Ascending aorta (tissue), 2 donors: ENCODE results near the gene PPP4R1. TPM values are rescaled to one million over a fixed set of nuclear protein-coding genes. Genes with fewer than 3 reads are reported as not detected.

Experiments used
- DNase-seq, 2 donors: peaks; one replicate each; pipeline ENCODE4 v3.0.0-alpha.2; 2019; ENCODE audit warnings: low spot score in 2 of 2
- H3K27ac ChIP-seq, 2 donors: fragments of 200-600 bp; sonication (generic); one replicate each; pipeline ENCODE4 v1.5.1; 2016 to 2017; ENCODE audit warnings: mild to moderate bottlenecking in 1 of 2
- H3K27me3 ChIP-seq: fragments of 200-600 bp; sonication (generic); one replicate; pipeline ENCODE4 v1.5.1; 2017
- H3K36me3 ChIP-seq, 2 donors: fragments of 200-600 bp; sonication (generic); one replicate each; pipeline ENCODE4 v1.5.1; 2016
- H3K4me1 ChIP-seq, 2 donors: fragments of 200-600 bp; sonication (generic); one replicate each; pipeline ENCODE4 v1.5.1; 2016 to 2017; ENCODE audit warnings: mild to moderate bottlenecking in 1 of 2
- H3K4me3 ChIP-seq, 2 donors: fragments of 200-600 bp; sonication (generic); one replicate each; pipeline ENCODE4 v1.5.1; 2016 to 2017; ENCODE audit warnings: mild to moderate bottlenecking in 1 of 2
- H3K9me3 ChIP-seq, 2 donors: fragments of 200-600 bp; sonication (generic); one replicate each; pipeline ENCODE4 v1.5.1; 2016
- intact Hi-C: fragments of 100-400 bp; cut with DNase I; formaldehyde crosslinking; loops from one replicate; pipeline ENCODE4 v1.15.1; 2023
- total RNA-seq: library from RNA; depleted of rRNA; stranded (reverse); fragments of >200 nt; gene quantifications from one replicate; pipeline ENCODE4 v1.1.0, GENCODE V29; 2016
- TF ChIP-seq, protein P1 (sequence below), 3 experiments: fragments of 200-600 bp in 2 of 3; fragments of 450-650 bp in 1 of 3; sonication (generic) in 2 of 3; IDR thresholded peaks; one replicate each; pipeline ENCODE4 v1.5.1; 2016 to 2019; ENCODE audit warnings: antibody characterized with exemption in 3 of 3, mild to moderate bottlenecking in 1 of 3, moderate library complexity in 1 of 3

Gene PPP4R1
- total RNA-seq, 1 donor from 2014 or later: 34.4 TPM

DNA sequence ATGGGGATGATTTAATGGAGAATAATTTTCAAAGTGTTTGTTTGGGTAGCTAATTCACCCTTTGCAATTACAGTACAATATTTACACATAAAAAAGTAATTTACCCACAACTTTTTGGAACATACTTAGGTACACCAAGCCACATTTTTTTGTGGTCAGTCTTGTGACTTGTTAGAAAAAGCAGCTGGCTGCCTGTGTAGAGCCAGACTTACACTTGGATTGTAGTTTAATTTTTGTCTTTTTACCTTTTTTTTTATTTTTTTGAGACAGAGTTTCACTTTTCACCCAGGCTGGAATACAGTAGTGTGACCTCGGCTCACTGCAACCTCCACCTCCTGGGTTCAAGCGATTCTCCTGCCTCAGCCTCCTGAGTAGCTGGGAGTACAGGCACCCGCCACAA is 93.7 kb downstream of the PPP4R1 start:
- H3K27me3 ChIP-seq: no peaks in the 10 kb centered on the region
- no peak overlapping the region for H3K4me3 ChIP-seq
- peaks cover 5 to 14% of the 10 kb centered on the region in 2 donors for H3K36me3 ChIP-seq
- no peaks in the 10 kb centered on the region for H3K9me3 ChIP-seq
- TF ChIP-seq, protein P1, sequence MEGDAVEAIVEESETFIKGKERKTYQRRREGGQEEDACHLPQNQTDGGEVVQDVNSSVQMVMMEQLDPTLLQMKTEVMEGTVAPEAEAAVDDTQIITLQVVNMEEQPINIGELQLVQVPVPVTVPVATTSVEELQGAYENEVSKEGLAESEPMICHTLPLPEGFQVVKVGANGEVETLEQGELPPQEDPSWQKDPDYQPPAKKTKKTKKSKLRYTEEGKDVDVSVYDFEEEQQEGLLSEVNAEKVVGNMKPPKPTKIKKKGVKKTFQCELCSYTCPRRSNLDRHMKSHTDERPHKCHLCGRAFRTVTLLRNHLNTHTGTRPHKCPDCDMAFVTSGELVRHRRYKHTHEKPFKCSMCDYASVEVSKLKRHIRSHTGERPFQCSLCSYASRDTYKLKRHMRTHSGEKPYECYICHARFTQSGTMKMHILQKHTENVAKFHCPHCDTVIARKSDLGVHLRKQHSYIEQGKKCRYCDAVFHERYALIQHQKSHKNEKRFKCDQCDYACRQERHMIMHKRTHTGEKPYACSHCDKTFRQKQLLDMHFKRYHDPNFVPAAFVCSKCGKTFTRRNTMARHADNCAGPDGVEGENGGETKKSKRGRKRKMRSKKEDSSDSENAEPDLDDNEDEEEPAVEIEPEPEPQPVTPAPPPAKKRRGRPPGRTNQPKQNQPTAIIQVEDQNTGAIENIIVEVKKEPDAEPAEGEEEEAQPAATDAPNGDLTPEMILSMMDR (IDR thresholded peaks at IDR 0.05): no peak
- no peak overlapping the region for H3K27ac ChIP-seq
- intact Hi-C loops: no loop called here
- H3K4me1 ChIP-seq: peaks cover 0 to 9% of the 10 kb centered on the region in 2 donors
- DNase-seq: no peak

DNA sequence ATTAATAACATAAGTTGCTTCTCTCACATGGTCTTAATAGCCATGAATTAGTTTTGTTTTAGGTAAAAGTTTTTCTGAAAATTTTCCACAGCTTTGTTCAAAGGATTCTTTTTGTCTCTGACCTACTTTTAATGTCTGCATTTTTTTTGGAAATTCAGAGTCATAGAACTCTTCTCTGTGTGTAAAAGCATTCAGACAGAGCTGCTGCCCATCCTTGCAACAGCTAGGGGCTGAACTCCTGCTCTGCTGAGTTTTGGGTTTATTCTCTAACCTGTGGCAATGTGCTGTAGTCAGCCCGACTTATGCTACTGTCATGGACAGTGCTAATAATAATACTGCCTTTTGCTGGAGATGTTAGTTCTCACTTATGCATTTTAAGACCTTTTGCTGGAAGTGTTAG is 95.0 kb downstream of the PPP4R1 start:
- H3K27ac ChIP-seq: no peak overlapping the region
- DNase-seq: no peak
- intact Hi-C loops: no loop called here
- peaks cover 0 to 9% of the 10 kb centered on the region in 2 donors for H3K4me1 ChIP-seq
- no peaks in the 10 kb centered on the region for H3K9me3 ChIP-seq
- no peak overlapping the region for H3K4me3 ChIP-seq
- H3K36me3 ChIP-seq: peaks cover under 1 to 8% of the 10 kb centered on the region in 2 donors
- TF ChIP-seq, protein P1 (IDR thresholded peaks at IDR 0.05): no peak
- no peaks in the 10 kb centered on the region for H3K27me3 ChIP-seq

- Histone ChIP-seq H3K36me3 (peaks cover 0 to 23% of the 10 kb centered on the region in 2 donors), H3K4me3 (no peak overlapping the region), H3K27ac (peak overlapping the region; percentile 17 to 62), H3K4me1 (peaks cover 0 to 9% of the 10 kb centered on the region in 2 donors), H3K9me3 (no peaks in the 10 kb centered on the region), H3K27me3 (no peaks in the 10 kb centered on the region)
- TF ChIP-seq, protein P1 (IDR thresholded peaks at IDR 0.05): no peak
- no peak for DNase-seq
- intact Hi-C loops: loop anchor here (2.0 kb wide), 2 partner anchors 43 to 445 kb away; partner anchors contain the start of gene RALBP1
These were observed 96.5 kb downstream of the PPP4R1 start for GRCh38 chr18:9517869-9518268.

DNA sequence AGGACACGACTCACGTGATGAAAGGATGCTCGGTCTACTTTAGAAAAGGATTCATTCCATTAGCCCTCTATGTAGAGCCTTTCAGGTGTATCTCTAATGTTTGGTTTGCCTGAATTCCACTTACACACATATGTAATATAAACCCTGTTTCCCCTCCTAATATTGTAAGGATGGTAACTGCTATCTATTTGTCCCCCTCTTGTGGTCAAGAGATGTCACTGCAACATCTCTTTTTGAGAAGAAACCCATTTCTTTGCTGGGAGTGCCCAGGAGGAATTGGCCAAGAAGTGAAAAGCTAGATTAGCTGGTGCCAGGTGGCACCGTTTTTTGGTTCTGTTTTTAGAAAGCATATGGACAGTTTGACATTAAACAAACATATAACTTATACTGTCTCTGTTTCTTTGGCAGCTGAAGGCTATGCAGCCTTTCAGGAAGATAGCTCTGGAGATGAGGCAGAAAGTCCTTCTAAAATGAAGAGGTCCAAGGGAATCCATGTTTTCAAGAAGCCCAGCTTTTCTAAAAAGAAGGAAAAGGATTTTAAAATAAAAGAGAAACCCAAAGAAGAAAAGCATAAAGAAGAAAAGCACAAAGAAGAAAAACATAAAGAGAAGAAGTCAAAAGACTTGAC is 97.8 kb downstream of the PPP4R1 start:
- intact Hi-C loops: loop anchor here (2.0 kb wide), 2 partner anchors 42 to 444 kb away; partner anchors contain the start of gene RALBP1
- TF ChIP-seq, protein P1 (IDR thresholded peaks at IDR 0.05): peak; percentile 52 to 76 (median 74)
- Histone ChIP-seq H3K4me1 (peaks cover 0 to 9% of the 10 kb centered on the region in 2 donors), H3K4me3 (no peak overlapping the region), H3K9me3 (no peaks in the 10 kb centered on the region), H3K27ac (peak overlapping the region; percentile 17 to 62), H3K36me3 (peaks cover 0 to 17% of the 10 kb centered on the region in 2 donors), H3K27me3 (no peaks in the 10 kb centered on the region)
- DNase-seq: no peak

DNA sequence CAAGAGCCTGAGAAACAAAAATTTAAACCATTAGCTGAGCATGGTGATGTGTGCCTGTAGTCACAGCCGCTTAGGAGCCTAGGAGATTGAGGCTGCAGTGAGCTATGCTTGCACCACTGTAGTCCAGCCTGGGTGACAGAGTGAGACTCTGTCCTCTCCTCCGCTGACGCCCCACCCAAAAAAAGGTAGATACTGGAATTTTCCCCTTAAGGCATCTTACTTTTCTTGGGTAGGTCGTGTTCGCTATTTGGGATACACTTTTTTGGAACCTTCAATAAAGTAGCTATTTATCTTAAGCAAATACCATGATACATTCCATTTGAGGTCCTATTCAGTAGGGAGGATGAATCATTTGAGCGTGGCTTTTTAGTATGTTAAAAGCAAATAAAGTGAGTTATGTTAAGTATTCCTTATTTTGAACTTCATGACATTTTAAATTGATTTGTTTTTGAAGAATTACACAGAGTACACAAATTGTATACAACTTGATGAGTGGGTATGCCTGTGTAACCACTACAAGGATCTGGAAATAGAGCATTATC is 100.3 kb downstream of the PPP4R1 start:
- no peak for DNase-seq
- H3K27ac ChIP-seq: no peak overlapping the region
- peaks cover 0 to 9% of the 10 kb centered on the region in 2 donors for H3K4me1 ChIP-seq
- no peaks in the 10 kb centered on the region for H3K9me3 ChIP-seq
- H3K36me3 ChIP-seq: peaks cover 0 to 17% of the 10 kb centered on the region in 2 donors
- TF ChIP-seq, protein P1 (IDR thresholded peaks at IDR 0.05): no peak
- intact Hi-C loops: no loop called here
- no peaks in the 10 kb centered on the region for H3K27me3 ChIP-seq
- H3K4me3 ChIP-seq: no peak overlapping the region
